CD4-positive, alpha-beta T cell treated with Interleukin-12 subunit alpha and Interleukin-12 subunit beta, for 1 hour (primary cell): ENCODE results near the gene GNAT3.

Source experiments
- DNase-seq: peaks from one replicate; pipeline ENCODE4 v3.0.0-alpha.2; 2020

Gene GNAT3

DNA sequence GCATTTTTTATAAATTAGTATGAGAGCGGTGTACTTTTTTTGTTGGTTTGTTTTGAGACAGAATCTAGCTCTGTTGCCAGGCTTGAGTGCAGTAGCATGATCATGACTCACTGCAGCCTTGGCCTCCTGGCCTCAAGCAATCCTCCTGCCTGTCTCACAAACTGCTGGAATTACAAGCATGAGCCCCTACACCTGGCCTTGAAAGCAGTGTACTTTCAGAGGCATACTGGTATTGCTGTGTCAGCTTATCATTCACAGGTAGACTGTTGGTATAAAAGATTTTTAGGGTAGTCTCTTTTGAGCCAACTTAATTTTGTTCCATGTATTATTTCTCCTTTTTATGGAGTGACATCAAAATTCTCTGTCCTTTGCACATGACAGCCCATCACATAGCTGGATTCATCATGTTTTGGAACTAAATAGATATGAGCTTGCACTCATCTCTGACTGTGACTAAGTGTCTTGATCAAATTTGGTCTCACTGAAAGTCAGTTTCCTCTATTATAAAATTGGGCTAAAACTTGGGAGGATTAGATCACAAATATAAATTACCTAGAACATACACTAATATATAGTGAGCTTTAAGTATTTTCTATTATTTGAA lies 12.4 kb downstream of the GNAT3 start:
- DNase-seq = no peak

DNA sequence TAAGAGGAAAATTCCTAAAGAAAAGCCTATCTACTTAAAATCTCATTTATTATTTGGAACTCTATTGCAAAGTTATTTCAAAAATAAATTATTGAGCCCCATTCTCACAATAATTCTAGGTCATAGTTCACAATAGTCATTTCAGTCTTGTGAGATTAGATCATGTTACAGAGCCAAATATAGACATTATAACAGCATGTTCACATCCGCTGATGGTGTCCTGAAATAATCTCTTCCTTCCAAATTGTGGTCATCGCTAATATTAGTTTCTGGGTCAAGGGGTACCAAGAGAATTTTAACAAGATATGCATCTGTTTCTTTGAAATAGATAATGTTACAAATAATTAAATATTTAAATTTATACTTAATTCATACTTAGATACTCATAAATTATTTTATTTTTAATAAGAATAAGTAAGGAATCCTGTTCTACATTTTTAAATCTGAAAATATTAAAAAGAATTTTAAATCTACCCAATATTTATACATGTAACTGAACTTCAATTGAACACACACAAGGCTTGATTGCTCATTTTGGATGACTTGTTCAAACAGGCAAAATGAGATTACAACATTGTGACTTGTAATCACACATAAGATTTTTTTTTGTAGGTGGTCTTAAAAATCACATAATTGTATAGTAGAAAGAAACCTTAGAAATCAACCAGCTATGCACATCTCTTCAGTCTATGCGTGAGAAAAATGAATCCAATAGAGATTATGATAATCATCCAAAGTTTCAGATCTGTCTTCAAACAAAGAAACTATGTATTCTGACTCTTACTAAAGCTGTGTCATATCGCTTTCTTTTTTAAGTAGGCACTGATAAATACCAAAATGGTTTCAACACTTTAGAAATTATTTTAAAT lies 13.1 kb downstream of the GNAT3 start:
- no peak for DNase-seq

DNA sequence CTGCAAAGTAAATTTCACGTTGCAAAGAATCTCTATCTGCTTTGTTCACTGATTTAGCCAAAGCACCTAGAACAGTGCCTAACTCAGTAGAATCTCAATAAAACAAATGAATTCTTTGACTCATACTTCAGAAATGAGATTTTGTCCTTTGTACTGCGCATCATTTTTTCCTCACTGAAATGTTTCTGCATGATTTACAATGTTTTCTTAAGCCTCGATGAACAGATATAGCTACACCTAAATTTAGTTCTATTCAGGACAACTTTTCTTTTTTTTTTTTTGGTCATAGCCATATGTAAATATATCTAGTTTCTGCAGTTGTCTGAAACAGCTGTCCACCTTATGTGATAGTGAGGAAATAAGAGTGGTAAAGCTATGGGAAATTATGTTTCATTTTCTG lies 15.3 kb downstream of the GNAT3 start:
- no peak for DNase-seq

DNA sequence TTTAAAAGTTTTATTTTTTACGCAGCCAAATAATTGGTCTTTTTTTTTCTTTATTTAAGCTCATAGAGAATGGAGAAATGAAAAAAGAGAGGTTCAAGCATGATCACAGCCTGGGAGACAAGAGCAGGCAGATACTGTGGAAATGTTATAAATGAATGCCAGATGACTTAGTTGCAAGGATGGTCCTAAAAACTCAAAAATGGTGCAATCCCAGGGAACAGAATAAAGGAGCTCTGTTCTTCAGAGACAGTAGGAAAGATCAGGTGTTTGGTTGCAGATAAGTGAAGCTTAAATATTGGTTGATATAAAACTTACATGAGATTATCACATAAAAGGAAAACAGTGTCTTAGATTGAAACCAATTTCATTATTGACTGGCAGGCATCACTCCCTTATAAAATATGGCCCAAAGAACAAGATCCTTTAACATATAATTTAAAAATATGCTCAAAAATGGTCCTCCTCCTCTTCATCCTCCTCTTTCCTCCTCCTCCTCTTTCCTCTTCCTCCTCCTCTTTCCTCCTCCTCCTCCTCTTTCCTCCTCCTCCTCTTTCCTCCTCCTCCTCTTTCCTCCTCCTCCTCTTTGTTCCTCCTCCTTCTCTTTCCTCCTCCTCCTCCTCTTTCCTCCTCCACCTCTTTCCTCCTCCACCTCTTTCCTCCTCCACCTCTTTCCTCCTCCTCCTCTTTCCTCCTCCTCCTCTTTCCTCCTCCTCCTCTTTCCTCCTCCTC lies 18.6 kb downstream of the GNAT3 start:
- DNase-seq = no peak

DNA sequence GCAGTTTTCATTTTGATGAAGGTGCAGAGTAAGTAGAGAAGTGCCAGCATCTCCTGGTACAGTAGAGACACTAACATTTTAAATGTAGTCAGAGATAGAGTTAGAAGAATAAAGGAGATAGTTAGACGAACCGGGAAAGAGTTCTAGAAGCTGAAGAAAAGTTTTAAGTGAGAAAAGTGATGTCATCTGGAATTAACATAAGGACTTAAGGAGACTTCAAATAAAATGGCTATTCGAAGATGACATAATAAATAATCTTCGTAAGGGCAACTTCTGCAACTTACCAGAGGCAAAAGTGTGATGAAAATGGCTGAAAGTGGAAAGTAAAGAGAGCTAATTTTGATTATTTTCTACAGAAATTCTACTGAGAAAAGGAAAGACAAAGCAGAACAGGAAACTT lies 20.4 kb downstream of the GNAT3 start:
- no peak for DNase-seq

DNA sequence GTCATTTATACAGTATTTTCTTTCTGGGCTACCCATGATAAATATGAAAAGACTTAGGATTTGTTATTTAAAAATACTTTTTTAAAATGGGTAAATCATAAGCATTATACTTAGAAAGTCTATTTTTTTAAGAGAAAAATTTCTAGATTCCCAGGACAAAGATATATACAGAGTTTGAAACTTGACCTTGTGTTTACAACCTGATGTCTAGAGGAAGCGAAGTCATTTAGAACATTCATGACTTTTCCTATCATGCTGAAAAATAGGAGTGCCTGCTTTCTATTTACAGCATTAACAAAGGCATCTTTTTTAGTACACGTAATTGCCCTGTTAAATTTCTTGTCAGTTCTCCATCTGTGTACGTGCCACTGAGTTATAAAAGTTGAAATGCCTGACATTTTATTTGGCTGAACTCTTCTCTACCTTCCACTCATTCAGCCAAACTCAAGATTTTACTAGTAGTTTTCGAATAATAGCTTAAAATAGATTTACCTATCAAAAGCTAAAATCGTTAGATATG lies 23.0 kb downstream of the GNAT3 start:
- no peak for DNase-seq

DNA sequence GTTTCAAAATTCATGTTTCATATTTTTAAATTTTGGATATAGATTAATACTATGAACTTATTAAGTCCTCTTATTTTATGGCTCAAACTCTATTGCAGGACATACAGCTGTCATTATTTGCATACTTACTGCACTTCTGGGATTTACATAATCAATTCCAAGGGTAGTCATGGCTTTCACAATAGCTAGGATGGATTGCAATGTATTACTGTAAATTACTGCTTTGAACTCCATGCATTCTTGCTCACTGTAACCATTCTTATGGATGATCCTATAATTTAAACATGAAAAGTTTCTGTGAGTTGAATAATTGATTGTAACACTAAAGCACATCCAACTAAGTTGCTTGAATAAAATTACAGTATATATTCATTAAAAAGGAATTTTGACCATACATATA lies 23.5 kb downstream of the GNAT3 start:
- no peak for DNase-seq

DNA sequence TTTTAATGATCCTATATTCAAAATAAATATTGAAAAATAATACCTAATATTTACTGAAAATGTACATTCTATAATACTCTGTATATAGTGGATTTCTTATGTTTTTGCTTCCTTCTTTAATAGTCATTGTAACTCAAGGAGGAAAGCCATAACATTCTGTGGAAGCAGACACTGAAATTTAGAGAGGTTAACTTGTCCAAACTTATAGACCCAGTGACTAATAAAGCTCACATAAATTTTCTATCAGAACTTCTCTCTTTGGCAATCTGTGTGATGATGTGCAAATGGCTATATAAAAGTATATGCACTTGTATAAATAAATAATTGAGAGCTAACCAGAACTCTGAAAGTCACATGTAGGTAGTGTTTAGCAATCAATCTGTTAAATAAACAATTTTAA lies 26.1 kb downstream of the GNAT3 start:
- no peak for DNase-seq

DNA sequence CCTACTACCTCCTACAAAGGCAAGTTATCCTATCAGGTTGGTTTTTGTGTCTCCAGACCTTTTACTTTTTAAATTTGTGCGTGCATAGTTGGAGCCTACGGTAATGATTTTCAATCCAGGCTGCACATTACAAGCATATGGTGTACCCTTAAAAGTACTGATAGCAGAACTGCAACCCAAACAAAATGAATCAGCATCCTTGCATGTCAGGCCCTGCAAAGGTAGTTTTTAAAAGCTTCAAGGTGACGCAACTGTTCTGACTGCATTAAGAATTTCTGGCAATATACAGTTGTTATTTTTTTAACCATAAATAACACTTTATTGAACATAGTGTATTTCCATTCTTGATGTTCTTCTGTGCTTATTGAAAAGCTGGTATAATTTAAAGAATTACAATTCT lies 28.9 kb downstream of the GNAT3 start:
- no peak for DNase-seq

DNA sequence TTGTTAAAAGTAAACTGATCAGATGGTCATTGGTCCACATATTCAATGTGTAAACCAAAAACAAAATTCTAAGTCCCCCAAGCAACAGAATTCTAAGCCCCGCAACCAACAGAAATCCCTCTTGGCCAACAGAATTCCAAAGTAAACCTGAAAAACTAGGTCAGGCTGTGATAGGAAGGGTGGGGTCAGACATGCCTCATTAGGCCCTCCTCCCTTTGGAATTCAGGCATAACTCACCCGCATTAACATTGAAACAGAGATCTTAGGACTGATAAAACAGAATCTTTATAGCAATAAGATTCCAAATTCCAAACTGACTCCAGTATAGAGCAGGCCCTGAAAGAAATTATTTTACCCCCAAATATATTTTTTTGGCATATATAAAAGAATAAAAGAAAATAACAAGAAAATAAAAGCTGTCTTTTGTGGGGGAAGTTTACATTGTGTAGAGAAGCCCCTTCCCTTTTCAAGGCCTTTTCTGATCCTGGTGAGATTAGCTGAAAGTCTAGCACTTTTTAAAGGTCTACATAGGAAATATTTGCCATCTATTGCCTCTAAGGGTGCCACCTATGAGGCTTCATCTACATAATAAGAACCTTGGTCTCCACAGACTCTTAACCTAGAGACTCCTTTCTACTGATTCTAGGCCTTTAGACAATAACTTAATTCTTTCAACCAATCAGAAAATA lies 30.5 kb downstream of the GNAT3 start:
- no peak for DNase-seq

DNA sequence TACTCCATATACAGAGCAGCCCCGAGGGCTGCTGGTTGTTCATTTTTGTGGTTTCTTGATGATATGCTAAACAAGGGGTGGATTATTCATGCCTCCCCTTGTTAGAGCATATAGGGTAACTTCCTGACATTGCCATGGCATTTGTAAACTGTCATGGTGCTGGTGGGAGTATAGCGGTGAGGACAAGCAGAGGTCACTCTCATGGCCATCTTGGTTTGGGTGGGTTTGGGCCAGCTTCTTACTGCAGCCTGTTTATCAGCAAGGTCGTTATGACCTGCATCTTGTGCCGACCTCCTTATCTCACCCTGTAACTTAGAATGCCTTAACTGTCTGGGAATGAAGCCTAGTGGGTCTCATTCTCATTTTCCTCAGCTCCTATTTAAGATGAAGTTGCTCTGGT lies 31.3 kb downstream of the GNAT3 start:
- no peak for DNase-seq

DNA sequence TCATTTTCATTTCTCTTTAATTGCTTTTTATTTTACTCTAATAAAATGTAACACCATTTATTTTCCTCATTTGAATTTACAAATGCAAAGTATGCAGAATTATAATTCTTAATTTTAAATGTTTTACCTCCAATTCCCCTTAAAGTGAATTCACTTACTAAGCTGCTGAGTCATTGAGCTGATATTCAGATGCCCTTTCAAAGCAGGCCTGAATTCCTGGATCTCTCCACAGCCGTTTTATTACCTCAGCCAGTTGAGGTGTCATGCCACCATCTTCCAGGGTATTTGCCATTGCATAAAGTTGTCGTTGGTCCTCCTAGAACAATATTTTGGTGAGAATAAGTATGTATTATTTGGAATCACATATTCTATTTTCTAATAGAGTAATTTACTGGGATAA lies 33.2 kb downstream of the GNAT3 start:
- no peak for DNase-seq

DNA sequence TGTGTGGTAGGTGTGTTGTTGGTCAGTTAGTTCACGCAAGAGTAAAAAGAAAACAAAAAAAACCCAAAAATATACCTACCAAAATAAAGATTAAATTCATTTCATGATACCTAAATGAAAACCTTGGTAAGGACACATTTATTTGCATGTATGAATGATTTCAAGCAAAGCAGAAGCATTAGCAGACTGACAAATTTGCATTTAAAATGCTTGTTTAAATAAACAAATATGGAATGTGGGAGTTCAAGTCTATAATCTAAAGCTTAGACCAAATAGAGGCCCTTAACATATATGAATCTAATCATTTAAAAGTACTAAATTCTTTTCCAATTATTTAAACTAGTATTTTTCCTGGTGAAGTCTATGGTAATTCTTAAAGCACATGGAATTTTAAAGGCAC lies 35.8 kb downstream of the GNAT3 start:
- DNase-seq = no peak

DNA sequence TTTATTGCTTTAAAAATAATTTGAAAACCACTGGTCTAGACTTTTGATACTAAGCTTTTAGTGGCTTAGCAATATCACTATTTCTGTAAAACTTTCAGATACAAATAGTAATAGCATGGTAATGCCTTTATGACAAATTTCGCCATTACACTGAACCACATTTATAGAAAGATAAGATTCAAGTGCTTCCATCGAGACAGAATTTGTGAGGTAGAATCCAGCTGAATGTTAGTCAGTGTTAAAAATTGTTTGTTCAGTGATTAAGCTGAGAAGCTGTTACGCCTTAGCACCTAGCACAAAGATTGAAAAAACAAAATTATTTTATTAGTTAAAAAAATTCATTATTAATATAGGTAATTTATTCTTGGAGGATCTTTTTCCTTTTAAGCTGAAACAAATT lies 36.5 kb downstream of the GNAT3 start:
- DNase-seq = no peak

DNA sequence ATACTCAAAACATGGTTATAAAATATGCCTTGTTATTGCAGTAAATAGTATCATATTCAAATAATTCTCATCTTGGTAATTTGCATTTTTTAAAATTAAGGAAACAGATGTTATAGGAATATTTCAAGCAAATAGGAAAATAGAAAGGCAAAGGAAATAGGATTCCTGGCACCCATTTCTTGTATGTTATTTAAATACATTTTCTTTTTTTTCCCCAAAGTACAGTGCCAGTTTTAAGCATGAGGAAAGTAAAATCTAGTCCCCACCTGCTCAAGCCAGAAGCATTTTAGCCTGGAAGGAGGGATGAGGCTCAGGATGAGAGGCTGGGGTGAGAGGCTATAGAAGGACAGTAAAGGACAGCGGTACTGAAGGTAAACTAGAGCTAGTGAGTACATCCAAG lies 38.1 kb downstream of the GNAT3 start:
- DNase-seq = no peak

DNA sequence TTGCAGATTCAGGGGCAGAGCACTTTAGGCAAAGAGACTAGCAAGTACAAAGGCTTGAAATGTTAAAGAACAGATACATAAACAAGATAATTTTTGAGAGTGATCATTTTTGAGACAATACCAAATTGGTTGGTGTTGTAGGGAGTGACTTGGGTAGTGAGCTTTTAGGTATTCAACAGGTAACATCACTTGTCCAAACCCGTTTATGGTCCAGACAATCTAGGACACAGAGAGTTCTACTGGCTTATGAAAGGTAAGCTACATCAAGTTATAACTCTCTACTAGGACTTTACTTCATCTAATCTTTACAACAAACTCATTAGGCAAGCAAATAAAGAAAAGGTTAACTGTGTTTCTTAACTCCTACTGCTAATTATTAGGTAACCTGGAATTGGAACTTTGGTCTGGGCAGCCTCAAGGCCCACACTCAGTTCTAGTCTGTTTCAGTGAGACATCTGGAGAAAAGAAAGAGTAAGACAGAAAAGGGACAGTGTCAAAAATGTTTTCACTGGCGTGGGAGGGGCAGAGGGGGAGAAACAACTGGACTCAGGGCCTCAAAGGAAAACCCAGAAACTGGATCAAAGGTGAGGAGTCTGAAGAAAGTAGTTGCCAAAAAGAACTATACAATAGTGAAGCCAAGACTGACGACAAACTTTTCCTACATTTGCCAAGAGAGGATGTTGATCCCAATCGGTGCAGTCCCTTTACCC lies 39.2 kb downstream of the GNAT3 start:
- no peak for DNase-seq

DNA sequence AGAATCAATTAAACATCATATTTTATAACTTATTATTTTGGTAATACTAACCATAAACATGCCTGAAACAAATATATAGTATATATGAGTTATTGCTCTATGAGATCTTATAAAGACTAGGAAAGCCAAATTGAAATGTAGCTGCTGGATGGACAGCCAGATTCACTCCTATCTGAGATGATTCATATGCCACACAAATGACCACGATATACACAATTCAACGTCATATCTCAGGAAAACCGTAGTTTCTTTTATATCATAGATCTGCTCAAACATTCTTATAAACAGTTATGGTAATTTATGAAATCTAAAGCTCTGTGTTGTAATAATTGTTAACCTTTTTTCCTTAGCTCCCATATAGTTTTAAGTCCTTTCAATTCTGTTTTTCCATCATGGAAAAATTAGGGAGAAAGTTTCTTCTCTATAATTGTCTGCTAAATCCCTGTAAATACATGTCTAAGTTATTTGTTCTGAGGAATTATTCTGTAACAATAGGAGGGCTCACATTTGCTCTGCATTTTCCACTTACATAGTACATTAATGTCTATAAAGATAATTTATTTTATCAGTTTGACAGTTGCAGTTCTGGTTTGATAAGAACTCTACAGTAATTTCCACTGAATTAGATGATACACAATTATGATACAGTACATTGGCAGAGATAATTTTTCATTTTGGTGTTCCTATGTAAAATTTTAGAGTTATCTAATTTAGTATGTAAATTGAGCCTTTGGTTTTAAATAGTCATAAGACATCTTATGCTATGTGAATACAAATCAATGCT lies 42.7 kb downstream of the GNAT3 start:
- DNase-seq = no peak

DNA sequence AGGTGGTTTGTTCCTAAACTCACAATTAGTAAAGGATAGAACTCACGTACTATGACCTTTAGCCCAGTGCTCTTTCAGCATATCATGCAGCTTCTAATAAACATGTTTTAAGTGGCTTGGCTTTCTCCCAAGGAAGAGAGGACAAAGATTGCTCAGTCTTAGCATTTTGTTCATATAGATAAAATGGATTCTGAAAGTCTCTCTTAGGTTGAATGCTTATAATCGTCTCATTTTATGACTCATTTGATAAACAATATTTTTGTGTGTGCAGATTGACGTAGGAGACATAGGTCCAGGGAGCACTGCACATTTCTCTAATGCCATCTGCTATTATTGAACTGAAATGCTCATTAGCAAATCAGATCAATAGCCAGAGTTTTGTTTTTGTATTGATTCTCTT lies 44.8 kb downstream of the GNAT3 start:
- no peak for DNase-seq

DNA sequence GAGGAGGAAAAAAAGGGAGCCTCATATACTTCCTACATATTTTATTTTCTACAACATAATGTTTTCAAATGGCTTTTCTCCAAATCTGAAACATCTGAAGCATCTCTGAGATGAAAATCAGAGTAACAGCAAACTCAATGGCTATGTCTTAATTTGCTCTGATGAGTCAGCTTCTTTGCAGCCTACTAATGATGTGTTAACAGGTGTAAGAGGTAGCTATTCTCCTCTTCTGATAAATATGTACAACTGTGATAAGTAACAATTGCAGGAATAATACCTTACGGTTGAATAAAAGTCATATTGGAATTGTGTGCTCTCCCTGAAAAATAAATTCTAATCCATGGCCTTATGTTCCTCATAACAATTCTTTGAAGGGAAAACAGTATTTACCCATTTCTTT lies 45.2 kb downstream of the GNAT3 start:
- no peak for DNase-seq

DNA sequence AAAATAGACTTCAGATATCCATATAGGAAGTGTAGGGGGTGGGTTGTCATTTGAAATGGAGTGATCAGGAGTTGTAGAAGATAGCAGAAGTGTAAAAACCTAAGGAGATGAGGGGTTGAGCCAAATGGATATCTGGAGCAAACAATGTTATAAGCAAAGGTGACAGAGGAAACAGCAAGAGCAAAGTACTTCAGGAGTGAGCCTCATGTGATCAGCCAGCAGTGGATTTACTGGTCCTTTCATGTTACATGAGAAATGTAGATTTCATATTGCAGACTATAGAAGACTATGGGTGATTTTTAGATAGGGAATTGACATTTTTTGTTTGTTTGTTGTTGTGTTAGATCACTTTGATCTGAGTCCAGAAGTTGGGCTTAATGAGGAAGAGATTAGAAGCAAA lies 47.7 kb downstream of the GNAT3 start:
- DNase-seq = no peak

DNA sequence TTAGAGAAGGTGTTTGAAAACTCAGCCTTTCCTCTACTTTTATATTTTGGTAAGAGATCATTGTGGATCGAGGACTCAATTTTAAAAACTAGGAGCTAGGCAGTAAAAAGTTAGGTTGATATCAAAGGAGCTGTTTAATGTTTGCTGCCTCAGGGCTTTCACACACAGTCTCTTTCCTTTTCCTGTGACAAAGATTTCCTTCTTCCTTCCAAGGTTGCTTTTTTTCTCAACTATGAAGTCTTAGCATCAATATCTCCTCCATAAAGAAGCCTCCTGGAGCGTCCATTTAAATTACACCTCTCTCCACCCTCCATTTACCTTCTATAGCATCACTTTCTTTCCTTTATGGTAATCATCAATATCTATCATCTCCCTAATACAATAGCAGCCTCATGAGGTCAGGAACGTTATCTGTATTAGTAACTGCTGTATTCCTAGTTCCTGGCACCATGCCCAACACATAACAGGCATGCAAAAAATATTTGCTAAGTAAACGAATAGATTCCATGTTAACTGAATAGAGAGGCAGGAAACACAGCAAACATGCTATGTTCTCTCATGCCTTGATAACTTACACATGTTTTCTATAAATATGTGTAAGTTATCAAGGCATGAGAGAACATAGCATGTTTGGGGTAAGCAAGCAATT lies 48.5 kb downstream of the GNAT3 start:
- no peak for DNase-seq
